ENCODE data around the gene TMEM72.

GRCh38 chr10:44980309-44981171, 69.4 kb downstream of the TMEM72 start:
- TF ChIP-seq CTCF (IDR thresholded peaks at IDR 0.05) = no peak
- TF ChIP-seq POLR2A (IDR thresholded peaks at IDR 0.05) = no peak
- TF ChIP-seq POLR2AphosphoS5 (IDR thresholded peaks at IDR 0.05) = no peak
- TF ChIP-seq EP300 (IDR thresholded peaks at IDR 0.05) = no peak

All from upper lobe of left lung (tissue), 4 donors.